NCI-H2029 treated with DMSO at 0.1 percent for 48 hours (cell line): Measurements from ENCODE around the gene MAP3K20.
"Not testable (repeated sequence)": the region's sequence is repeated elsewhere in the genome, so short reads cannot be mapped to it uniquely, and the experiment has no call there.

Experiments
- DNase-seq: peaks from one replicate; lab custom pipeline; 2025; lab: John Stamatoyannopoulos, UW

The MAP3K20 gene

DNA sequence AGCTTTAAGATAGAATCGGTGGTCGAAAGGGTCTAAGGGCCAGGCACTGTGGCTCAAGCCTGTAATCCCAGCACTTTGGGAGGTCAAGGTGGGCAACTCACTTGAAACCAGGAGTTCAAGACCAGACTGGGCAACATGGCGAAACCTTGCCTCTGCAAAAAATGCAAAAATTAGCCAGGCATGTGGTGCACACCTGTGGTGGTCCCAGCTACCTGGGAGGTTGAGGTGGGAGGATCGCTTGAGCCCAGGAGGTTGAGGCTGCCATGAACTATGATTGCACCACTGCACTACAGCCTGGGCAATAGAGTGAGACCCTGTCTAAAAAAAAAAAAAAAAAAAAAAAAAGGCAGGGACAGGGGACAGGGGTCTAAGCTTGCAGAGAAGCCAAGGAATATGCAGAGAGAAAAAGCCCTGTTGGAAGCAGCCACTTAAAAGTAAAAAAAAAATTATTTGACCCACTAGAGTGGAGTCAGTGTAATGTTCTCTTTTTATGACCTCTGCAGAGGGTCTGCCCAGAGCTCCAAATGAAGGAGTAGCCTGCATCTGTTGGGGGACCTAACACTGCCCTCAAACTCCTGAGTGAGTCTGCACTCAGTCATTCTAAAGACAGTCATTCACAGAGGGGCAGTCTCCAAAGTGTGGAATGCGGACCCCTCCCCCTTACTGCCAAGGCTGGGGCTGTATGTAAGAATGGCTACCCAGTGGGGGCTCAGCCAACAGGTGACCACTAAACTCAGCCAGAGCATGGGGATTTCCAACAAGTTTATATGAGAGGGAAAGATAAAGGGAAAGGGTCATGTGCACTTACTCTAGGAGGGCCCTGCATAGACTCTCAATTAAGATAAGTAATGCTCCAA is 160.5 kb downstream of the MAP3K20 start:
- no peak for DNase-seq

DNA sequence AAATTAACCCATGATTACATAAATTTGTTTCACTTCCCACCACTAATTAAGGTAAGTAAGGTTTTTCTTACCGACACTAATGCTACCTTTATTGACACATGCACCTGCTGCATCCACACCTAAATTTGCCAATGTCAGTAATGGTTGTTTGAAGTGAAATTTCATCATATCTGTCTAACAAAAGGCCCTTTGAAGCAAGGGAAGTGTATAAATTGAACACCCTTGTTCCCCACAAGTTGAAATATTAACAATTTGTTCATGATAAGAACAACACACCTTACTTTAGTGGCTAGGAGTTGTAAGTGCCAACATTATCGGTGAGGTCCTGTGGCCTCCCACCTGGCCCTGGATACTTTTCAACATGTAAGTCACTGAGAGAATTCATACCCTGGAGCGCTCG is 162.7 kb downstream of the MAP3K20 start:
- no peak for DNase-seq

DNA sequence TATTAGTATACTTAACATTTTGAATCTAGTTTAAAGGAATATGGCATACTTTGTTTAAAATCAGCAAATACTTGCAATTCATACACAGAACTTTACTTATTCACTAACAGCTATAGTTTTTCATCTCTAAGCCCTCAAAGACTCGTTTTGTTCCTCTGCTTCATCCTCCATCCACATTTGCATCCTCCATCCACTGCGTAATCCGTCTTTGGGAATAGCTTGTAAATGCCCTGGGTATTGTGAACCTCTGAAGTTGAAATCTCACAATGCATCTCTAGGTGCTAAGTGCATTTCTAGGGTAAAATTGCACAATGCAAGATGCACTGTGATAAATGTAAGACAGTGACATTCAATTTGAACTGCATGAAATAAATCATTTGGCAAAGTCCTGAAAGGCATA is 163.2 kb downstream of the MAP3K20 start:
- no peak for DNase-seq

DNA sequence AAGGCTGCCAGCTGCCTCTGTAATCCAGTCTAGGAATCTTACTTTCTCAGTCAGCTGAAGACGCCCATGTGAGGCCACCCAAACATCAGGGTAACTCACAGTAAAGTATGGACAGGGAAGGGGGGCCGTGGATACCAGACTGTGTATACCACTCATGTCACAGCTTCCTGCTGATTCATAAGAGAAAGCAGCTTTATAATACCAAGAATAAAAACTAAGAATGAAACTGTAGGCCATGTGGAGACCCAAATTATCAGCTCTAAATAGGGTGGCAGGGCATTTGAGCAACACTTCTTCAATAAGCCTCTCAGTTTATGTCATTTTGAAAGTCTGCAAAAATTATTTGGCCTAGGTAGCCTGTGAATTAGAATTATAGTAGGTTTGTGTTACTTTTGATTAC is 164.0 kb downstream of the MAP3K20 start:
- no peak for DNase-seq

DNA sequence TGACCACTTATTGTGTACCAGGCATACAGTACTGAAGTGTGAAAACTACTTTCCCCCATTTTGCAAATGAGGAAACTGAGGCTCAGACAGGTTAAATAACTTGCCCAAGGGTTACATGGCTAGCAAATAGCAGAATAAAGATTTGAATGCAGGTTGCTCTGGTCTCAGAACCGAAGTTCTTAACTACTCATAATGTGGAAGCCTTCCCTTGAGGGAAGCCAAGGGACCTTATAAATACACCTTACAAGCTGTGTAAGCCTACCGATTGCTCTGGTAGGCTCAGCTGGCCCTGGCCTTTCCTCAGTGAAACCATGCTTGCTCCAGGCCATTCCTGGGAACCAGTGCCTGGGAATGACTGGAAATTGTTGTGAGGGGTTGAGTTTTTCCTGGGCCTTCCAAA is 164.4 kb downstream of the MAP3K20 start:
- no peak for DNase-seq

DNA sequence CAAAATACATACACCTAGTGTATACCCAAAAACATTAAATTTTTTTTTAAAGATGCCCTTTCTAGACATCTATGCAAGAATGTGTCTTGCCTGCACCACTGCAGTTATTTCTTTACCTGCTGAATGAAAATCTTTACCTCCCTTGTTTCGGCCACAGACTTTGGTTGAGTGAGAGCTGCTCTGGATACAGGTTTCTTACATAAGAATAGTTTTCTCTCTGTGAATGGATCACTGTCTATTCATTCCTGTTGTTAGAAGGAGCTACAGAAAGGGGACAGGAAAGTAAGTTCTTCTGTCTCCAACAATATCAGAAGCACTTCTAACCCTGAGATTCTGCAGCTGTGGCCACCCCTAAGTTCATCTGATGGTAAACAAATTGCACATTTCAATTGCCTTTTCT is 166.0 kb downstream of the MAP3K20 start:
- DNase-seq: no peak

DNA sequence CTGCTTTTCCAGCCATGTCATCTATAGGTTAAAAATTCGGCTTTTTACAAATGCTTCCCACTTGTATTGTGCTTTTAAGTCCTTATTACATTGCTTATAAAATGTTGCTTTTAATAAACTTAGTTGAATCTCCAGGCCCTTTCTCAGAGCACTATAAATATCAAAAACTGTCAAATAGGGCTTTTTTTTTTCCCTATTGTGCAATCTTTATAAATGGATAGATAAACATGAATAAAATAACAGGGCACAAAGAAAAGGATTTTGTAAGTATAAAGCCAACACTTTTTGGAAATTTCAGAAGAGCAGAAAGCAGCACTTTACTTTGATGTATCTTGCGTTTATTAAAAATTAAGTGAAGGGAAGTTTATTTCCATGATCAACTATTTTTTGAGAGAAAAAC is 171.5 kb downstream of the MAP3K20 start:
- no peak for DNase-seq

DNA sequence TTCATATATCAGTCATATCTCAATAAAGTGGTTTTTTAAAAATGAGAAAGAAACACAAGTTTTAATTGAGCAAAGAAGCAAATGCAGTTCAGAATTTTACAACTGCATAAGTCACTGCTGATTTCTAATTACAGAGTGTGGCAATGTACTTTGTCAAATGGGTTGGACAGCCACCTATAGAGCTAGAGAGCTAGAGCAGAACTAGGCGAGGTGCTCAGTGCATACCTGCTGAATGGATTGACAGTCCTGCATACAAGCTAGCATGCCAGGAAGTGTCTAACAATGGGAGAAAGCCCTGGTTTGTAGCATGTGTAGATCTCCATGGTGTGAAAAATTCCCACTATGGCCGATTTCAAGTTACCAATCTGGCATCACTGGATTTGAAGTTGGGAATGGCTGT is 172.7 kb downstream of the MAP3K20 start:
- no peak for DNase-seq

DNA sequence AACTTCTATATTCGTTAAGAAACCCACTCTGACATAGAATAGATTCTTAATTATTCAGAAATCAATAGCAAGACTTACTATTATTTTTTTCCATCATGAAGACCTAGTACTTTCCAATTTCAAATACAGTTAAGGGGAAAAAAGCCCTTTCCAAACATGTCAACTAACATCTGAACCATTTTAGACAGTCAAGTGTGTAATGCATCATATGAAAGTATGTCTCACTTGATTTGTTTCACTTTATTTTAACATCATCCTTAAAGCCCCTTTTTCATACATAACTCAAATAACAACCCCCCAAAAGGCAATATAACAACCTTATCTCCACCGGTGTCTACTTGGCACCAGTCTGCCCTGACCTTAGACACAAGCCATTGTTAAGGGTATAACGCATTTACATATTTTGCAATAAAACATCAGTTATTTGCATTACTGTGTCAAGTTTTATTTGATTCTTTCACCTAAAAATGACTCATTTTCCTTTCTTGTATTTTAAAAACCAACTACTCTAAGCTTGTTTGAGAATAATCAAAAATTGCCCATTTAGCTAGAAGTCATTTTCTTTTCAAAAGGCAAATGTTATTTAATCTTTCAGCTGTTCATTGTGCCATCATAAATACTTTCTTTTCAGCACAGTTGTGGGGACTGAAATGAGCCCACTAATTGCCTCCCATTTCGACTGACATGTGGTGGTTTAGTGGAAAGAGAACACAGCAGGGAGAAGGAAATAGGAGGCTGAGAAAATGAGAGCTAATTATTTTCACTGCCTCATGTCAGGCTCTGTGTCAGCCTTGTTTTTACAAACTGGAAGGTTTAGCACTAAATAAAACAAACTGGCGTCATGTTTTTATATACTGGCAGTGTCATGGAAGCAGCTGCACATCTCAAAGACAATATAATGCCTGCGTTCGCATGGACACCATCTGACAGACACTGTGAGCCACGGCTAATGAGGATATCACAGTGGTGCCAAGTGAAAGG is 174.3 kb downstream of the MAP3K20 start:
- DNase-seq: no peak

DNA sequence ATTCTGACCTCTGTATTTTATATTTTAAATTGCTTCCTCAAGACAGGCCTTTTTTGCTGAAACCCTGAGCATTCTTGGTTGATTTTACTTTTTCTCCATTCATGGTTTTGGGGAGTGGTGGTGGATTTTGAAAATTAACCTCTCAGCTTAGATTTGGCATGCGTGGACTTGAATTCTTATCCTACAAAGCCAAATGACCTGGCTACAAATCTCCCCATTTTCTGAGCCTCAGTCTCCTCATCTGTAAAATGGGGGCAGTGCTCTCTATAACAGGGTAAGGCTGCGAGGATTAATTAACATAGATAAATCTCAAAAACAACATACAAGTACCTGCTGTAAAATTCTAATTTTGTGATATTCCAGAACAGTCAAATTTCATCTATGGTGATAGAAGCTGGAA is 175.6 kb downstream of the MAP3K20 start:
- no peak for DNase-seq

DNA sequence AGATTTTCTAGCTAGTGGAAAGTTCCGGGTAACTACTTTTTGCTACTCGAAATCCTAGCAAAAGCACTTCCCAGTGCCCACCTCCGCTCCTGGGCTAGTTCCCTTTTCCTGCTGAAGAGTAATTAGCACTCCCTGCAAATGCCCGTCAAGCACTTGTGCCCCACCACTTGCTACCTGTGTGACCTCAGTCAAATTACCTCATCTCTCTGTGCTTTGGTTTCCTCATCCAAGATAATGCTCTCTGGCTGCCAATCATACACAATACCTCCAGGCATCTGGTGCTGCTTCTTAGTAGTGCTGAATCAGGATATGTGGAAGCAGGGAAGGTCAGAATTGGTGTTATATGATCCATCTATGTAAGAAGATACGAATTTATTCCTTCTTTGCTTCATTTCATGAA is 176.9 kb downstream of the MAP3K20 start:
- no peak for DNase-seq

DNA sequence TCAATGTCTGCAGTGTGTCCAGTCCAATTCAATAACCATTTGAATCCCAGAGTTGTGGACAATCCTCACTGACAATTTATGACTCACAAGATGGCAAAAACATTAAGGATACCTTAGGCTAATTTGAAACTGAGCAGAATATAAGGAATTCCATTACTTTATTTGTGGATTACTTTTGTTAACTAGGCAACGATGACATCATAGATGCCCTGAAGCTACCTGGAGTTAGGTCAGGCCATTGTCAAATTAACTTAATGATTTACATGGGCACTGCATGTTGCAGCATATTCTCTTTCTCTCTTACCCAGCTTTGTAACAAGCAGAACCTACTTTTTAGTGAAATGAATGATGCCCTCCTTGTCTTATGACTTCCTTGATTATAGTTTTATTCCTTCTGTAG is 179.0 kb downstream of the MAP3K20 start:
- DNase-seq: no peak

DNA sequence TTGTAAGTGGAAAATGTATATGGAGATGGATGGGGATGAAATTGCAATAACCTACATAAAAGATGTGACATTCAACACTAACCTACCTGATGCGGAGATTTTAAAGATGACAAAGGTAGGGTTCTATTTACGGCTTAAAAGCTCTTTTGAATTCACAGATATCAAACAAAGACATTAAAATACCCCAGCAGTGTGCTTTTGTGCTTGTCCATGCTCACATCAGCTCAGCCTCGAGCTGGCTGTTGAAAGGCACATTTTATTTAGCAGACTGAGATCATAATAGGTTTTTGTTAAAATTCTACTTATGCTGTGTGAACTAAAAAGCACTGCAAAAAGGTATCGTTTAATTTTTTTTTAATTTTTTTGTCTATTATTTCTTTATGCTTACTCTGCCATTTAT is 183.1 kb downstream of the MAP3K20 start:
- no peak for DNase-seq

DNA sequence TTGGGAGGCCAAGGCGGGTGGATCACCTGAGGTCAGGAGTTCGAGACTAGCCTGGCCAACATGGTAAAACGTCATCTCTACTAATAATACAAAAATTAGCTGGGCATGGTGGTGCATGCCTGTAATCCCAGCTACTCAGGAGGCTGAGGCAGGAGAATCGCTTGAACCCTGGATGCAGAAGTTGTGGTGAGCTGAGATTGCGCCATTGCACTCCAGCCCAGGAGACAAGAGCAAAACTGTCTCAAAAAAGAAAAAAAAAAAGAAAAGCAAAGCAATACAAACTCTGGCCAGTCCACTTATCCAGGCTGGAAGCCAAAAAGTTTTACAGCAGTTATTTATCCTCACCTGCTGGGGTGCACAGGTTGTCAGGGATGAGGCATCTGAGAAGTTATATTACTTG is 186.7 kb downstream of the MAP3K20 start:
- not testable (repeated sequence) for DNase-seq

DNA sequence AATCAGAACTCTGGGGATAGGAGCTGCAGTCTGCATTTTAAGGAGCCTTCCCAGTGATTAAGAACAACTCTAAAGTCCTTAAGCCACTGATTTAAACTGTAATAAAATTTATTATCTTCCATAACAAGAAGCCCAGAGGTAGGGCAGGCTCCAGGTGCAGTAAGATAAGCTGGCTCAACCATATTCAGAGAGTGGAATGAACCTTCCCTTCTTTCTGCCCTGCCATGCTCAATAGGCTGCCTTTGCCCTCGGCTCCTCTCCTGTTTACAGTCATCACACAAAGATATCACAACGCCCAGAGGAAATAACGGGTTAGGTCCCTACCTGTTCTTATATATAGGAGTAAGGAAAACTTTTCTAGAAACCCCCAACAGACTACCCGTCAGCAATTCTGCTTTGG is 188.5 kb downstream of the MAP3K20 start:
- no peak for DNase-seq

DNA sequence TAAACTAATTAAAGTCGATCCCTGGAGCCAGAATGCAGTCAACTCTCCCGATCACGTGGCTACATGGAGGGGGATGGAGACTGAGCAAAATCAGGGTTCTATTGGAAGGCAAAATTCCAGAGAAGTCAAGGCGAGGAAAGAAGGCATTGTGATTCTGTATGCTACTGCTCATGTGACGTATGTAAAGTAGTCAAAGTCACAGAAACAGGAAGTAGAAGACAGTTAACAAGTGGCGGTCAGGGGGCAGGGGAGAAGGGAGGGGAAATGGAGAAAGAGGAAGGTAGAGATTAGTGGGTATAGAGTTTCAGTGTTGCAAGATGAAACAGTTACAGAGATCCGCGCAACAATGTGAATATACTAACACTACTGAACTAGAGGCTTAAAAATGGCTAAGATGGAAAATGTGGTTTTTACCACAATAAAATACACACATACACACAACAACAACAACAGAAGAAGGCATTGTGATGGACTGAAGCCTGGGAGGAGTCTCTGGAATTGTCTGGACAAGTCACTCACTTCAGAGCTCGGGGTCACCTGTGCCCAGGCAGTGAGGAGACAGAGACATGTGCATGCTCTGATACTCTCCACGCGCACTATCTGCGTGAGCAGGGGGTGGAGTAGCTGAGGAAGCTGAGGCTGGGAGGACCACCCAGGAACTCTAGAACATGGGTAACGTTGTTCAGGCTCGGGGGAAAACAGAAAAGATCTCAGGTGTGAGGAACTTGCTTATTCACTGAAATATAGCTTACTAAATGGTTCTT is 189.1 kb downstream of the MAP3K20 start:
- no peak for DNase-seq

DNA sequence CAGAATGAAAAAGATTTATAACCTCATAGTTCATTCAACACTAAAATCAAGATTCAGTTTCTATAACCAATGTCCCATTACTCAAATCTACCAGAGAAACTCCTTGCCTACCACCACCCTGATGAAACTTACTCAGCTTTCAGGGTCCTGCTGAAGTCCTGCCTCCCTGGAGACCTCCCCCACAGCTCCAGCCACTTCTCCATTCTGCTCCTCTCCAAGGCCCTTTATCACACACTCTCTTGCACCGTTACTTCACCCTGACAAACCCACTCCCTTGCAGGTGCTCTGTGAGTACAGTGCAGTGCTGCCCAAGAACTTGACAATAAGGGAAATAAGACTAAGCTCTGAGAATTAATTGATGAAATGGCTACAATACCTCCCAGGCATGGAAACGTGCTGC is 195.5 kb downstream of the MAP3K20 start:
- DNase-seq: no peak

DNA sequence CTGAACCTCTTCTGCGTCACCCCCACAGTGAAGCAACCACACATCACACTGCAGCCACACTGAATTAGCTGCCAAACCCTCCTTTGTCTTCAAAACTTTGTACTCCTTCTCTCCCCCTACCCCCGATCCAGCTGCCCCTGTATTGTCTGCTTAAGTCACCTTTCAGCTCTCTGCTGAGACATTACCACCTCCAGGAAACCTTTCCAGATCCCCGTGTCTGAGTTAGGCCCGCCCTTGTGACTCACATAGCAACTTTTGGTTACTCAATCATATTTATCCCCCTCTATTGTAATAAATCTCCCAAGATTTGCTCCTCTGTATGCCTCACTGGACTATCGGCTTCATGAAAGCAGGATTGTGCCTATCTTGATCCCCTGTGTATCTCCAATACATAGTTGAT is 196.2 kb downstream of the MAP3K20 start:
- no peak for DNase-seq

DNA sequence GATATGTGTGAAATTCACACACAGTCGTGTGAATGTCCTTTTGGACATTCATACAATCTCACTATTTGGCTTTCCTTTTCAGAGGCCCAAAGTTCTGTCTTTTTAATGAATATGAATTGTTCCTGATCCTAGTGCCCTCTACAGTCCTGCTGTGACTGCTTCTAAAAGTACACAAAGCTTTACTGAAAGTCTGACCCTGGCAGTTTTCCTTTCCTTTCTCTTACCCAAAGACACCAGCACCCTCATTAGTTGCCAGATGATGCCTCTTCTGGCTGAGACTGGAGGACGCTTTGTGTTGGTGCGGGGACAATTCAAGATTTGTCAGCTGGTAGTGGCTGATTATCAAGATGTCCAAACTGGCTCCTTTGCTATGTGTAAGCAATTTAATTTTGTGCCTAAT is 197.2 kb downstream of the MAP3K20 start:
- no peak for DNase-seq

DNA sequence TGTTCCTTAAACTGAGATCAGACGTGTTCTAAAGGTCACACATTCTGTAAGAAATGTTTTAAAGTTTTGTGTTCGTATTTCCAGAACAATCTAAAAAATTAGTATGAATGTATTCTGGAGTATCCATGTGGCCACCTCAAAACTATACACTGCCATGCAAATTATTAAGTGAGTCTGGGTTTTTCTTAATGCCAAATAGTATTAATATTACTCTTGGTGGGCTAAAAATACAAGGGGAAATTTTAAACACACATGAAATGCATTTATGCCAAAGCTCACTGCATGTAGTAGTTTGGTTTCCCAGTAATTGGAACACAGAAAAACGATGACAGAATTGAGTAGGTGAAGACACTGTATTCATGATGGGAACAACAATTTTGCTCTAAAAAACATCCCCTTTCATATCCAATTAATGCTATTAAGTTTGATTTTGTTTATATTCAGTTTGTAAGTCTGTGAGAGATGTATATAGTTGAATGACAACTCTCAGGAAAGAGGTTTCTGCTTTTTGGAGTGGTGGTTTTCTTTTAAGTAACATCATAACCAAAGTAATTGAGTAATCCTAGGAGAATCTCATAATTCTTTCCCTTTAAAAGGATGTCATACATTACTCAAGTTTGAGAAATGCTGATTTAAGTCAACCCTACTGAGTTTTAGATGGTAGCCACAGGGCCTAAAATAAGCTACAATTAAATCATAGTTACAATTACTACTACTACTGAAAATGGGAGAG is 203.3 kb downstream of the MAP3K20 start:
- no peak for DNase-seq

DNA sequence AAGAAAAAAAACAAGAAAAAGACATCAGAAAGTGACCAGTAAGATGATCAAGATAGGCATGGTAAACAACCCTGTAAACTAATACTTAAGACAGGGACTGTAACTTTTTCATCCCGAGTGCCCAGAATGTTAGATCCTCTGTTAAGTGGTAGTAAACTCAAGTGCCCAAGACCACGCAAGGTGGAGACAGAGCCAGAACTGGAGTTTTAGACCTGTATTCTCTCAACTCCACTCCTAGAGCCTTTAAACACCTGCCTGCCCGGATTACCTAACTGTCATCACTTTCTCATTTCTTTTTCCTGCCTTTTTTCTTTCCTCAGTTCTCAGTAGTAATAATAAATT is 203.9 kb downstream of the MAP3K20 start:
- no peak for DNase-seq

DNA sequence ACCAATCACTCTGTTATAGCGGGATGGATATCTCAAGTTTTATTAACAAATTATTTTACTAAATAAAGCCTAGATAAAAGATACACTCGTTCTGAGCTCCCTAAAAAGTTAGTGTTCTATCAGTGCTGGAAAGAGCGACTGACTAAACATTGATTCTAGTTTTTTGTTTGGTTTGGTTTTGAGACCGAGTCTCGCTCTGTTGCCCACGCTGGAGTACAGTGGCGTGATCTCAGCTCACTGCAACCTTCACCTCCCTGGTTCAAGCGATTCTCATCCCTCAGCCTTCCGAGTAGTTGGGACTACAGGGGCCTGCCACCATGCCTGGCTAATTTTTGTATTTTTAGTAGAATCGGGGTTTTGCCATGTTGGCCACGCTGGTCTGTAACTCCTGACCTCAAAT is 205.2 kb downstream of the MAP3K20 start:
- DNase-seq: no peak
